HCT116 (cell line): ENCODE results near the gene FMN2. TPM values are rescaled to one million over a fixed set of nuclear protein-coding genes. Genes with fewer than 3 reads are reported as not detected.

Experiments
- ATAC-seq: fragments of 200-7000 bp; cut with Tn5 transposase; 2 replicates; pipeline ENCODE4 v1.9.1; 2020; ENCODE audit warnings: mild to moderate bottlenecking, moderate library complexity
- BruUV-seq: library from RNA; stranded (reverse); fragments of 400-500 nt; replicated peaks from 2 replicates; lab custom pipeline; 2021; lab: Mats Ljungman, UMichigan
- CTCF ChIA-PET: fragments of 300-600 bp; sonication (Branson Sonifier 250); formaldehyde crosslinking; loops from one replicate; lab custom pipeline; 2021; ENCODE audit warnings: antibody characterized with exemption; lab: Charles Lee
- POLR2A ChIA-PET: fragments of 300-600, 350-600 bp; sonication (Branson Sonifier 250); formaldehyde crosslinking; loops from one replicate; lab custom pipeline; 2021; ENCODE audit warnings: antibody characterized with exemption; lab: Charles Lee
- RAD21 ChIA-PET, 2 experiments: fragments of 300-600 bp; sonication (Branson Sonifier 250); formaldehyde crosslinking; loops; one replicate each; lab custom pipeline; 2023; ENCODE audit warnings: low total read pairs in 2 of 2; ENCODE audit not compliant: uncharacterized antibody in 2 of 2, unreplicated experiment in 2 of 2, low non-redundant PET in 1 of 2; lab: Charles Lee
- DNase-seq: peaks from one replicate; pipeline ENCODE4 v3.0.0-alpha.2; 2010; ENCODE audit warnings: low read depth, low spot score
- H2AFZ ChIP-seq: fragments of 200-600 bp; shearing (Covaris generic), sonication (generic); 2 replicates; pipeline ENCODE4 v1.6.1; 2017; ENCODE audit warnings: low read depth, mixed run types, mixed read lengths, antibody characterized with exemption, low read length; ENCODE audit not compliant: poor library complexity, severe bottlenecking
- H3K27ac ChIP-seq: 2 replicates; pipeline ENCODE4 v1.5.1; 2012; ENCODE audit warnings: low read depth, low read length
- H3K27me3 ChIP-seq: fragments of 200-600 bp; sonication (generic); 2 replicates; pipeline ENCODE4 v1.6.1; 2016; ENCODE audit warnings: mixed run types, low read length, mixed read lengths; ENCODE audit not compliant: insufficient read depth
- H3K36me3 ChIP-seq, 2 experiments: fragments of 200-500 bp in 1 of 2; fragments of 200-600 bp in 1 of 2; sonication (Bioruptor generic) in 1 of 2; sonication (generic) in 1 of 2; 2 replicates each; pipeline versions ENCODE4 v1.5.1 to v1.6.1; 2014 to 2016; ENCODE audit warnings: low read length in 2 of 2, inconsistent platforms in 1 of 2, mixed read lengths in 1 of 2, mixed run types in 1 of 2; ENCODE audit not compliant: insufficient read depth in 2 of 2, control insufficient read depth in 1 of 2
- H3K4me1 ChIP-seq, 2 experiments: fragments of 200-600 bp in 1 of 2; sonication (generic) in 1 of 2; 2 replicates each; pipeline versions ENCODE4 v1.5.1 to v1.6.1; 2012 to 2017; ENCODE audit warnings: low read length in 2 of 2, inconsistent platforms in 1 of 2, mild to moderate bottlenecking in 1 of 2, mixed read lengths in 1 of 2, mixed run types in 1 of 2, moderate library complexity in 1 of 2; ENCODE audit not compliant: insufficient read depth in 2 of 2, control insufficient read depth in 1 of 2
- H3K4me2 ChIP-seq: fragments of 200-600 bp; sonication (generic); 2 replicates; pipeline ENCODE4 v1.6.1; 2017; ENCODE audit warnings: mixed run types, low read length, mixed read lengths
- H3K4me3 ChIP-seq, 2 experiments: fragments of 200-600 bp in 1 of 2; sonication (generic) in 1 of 2; replicated peaks in 1 of 2; 2 replicates each; pipeline ENCODE4 v1.5.1; 2011 to 2016; ENCODE audit warnings: low read length in 2 of 2, control low read depth in 1 of 2, low read depth in 1 of 2, mild to moderate bottlenecking in 1 of 2, mixed read lengths in 1 of 2, mixed run types in 1 of 2
- H3K79me2 ChIP-seq: fragments of 200-600 bp; sonication (generic); 2 replicates; pipeline ENCODE4 v1.6.1; 2017; ENCODE audit warnings: mild to moderate bottlenecking, mixed run types, low read length, moderate library complexity, mixed read lengths; ENCODE audit not compliant: insufficient read depth
- H3K9ac ChIP-seq: fragments of 200-600 bp; sonication (generic); 2 replicates; pipeline ENCODE4 v1.6.1; 2016; ENCODE audit warnings: low read length, mixed read lengths
- H3K9me2 ChIP-seq: fragments of 200-600 bp; sonication (generic), shearing (Covaris generic); 2 replicates; pipeline ENCODE4 v1.6.1; 2017; ENCODE audit warnings: mixed run types, mild to moderate bottlenecking, moderate library complexity; ENCODE audit not compliant: insufficient read depth
- H3K9me3 ChIP-seq, 2 experiments: fragments of 200-500 bp in 1 of 2; fragments of 200-600 bp in 1 of 2; sonication (Bioruptor generic) in 1 of 2; sonication (generic) in 1 of 2; 2 replicates each; pipeline ENCODE4 v1.6.1; 2014 to 2017; ENCODE audit warnings: low read length in 2 of 2, mixed read lengths in 2 of 2, inconsistent platforms in 1 of 2, low read depth in 1 of 2, mild to moderate bottlenecking in 1 of 2, mixed run types in 1 of 2, moderate library complexity in 1 of 2; ENCODE audit not compliant: control insufficient read depth in 1 of 2, insufficient read depth in 1 of 2
- H4K20me1 ChIP-seq: fragments of 200-600 bp; sonication (generic), shearing (Covaris generic); 2 replicates; pipeline ENCODE4 v1.6.1; 2017; ENCODE audit warnings: mixed run types, mild to moderate bottlenecking, moderate library complexity; ENCODE audit not compliant: insufficient read depth
- CBX3 ChIP-seq: IDR thresholded peaks from 2 replicates; pipeline ENCODE4 v1.6.1; 2012; ENCODE audit warnings: low read depth
- CEBPB ChIP-seq: IDR thresholded peaks from 2 replicates; pipeline ENCODE4 v1.6.1; 2012; ENCODE audit warnings: low read depth
- ELF1 ChIP-seq: IDR thresholded peaks from 2 replicates; pipeline ENCODE4 v1.6.1; 2012; ENCODE audit warnings: low read depth, borderline replicate concordance
- EZH2 ChIP-seq: fragments of 200-600 bp; sonication (generic); IDR thresholded peaks from 2 replicates; pipeline ENCODE4 v1.6.1; 2017; ENCODE audit warnings: antibody characterized with exemption, mixed run types
- JUND ChIP-seq: IDR thresholded peaks from 2 replicates; pipeline ENCODE4 v1.6.1; 2012
- RAD21 ChIP-seq: IDR thresholded peaks from 2 replicates; pipeline ENCODE4 v1.6.1; 2012; ENCODE audit warnings: low read depth, mild to moderate bottlenecking
- TCF7L2 ChIP-seq: IDR thresholded peaks from 2 replicates; pipeline ENCODE4 v1.7.0; 2011; ENCODE audit warnings: borderline replicate concordance, inconsistent platforms; ENCODE audit not compliant: insufficient read depth, insufficient read length; ENCODE audit errors: extremely low read depth
- YY1 ChIP-seq: IDR thresholded peaks from 2 replicates; pipeline ENCODE4 v1.6.1; 2011; ENCODE audit warnings: low read length, low read depth, moderate library complexity, mild to moderate bottlenecking; ENCODE audit not compliant: insufficient replicate concordance; ENCODE audit errors: extremely low read depth
- ZFX ChIP-seq: fragments of 450-650 bp; IDR thresholded peaks from 2 replicates; pipeline ENCODE4 v1.6.1; 2017
- intact Hi-C: fragments of 100-400 bp; cut with micrococcal nuclease; formaldehyde crosslinking; loops from 2 replicates; pipeline ENCODE4 v1.10.0; 2022
- total RNA-seq: library from RNA; stranded (reverse); gene quantifications from one replicate; pipeline ENCODE4 v1.2.1, GENCODE V29; 2021; ENCODE audit not compliant: unreplicated experiment
- TF ChIP-seq, protein P1 (sequence below): IDR thresholded peaks from 2 replicates; pipeline ENCODE4 v1.6.1; 2012; ENCODE audit warnings: low read depth
- TF ChIP-seq, protein P2 (sequence below): IDR thresholded peaks from 2 replicates; pipeline ENCODE4 v1.6.1; 2011; ENCODE audit warnings: mild to moderate bottlenecking, low read length, moderate library complexity; ENCODE audit not compliant: insufficient replicate concordance; ENCODE audit errors: extremely low read depth

FMN2 gene
- total RNA-seq, 1 experiment from 2014 or later: not detected

DNA sequence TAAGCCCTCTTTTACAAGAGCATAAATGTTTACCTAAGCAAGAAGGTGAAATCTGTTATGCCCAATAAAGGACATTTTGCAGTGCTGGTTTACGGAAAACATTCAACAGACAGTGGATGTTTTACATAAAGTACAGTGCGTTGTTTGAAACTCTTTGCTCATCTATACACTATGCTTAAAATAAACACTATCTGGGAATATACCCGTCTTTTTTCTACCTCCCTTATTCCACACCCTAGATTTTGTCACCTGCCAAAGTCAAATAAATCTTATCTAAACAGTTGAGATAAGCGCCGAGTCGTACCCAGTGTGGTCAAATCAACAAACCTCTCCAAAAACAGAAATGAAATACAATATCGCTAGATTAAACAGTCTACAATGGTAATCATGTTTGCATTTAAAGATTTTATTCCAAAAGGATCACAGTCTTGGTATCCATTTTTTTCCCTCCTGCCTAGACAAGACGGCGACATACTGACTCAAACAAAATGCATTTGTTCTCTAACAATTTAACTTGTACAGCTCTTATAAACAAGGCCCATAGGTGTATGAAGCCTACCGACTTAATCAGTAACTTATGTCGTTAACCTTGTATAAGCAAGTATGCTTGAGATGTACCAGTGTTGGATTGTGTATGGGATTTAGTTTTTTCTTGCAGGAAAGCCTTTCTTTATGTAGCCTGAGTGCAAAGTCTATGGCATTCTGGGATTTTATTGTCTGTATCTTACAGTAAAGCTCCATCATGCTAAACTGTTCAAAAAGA is 189.1 kb downstream of the FMN2 start:
- no peaks in the 10 kb centered on the region for H4K20me1 ChIP-seq
- no TSS peak for BruUV-seq
- RAD21 ChIA-PET: no interaction called here
- CTCF ChIA-PET: no interaction called here
- no peak overlapping the region for H3K4me3 ChIP-seq
- no peak overlapping the region for H3K27ac ChIP-seq
- H3K9ac ChIP-seq: no peak overlapping the region
- POLR2A ChIA-PET: no interaction called here
- H3K36me3 ChIP-seq: no peaks in the 10 kb centered on the region
- no peak overlapping the region for H3K4me2 ChIP-seq
- no peaks in the 10 kb centered on the region for H3K79me2 ChIP-seq
- intact Hi-C loops: no loop called here
- ATAC-seq (no peak), DNase-seq (no peak)
- no peaks in the 10 kb centered on the region for H3K27me3 ChIP-seq
- TF ChIP-seq, protein P1, sequence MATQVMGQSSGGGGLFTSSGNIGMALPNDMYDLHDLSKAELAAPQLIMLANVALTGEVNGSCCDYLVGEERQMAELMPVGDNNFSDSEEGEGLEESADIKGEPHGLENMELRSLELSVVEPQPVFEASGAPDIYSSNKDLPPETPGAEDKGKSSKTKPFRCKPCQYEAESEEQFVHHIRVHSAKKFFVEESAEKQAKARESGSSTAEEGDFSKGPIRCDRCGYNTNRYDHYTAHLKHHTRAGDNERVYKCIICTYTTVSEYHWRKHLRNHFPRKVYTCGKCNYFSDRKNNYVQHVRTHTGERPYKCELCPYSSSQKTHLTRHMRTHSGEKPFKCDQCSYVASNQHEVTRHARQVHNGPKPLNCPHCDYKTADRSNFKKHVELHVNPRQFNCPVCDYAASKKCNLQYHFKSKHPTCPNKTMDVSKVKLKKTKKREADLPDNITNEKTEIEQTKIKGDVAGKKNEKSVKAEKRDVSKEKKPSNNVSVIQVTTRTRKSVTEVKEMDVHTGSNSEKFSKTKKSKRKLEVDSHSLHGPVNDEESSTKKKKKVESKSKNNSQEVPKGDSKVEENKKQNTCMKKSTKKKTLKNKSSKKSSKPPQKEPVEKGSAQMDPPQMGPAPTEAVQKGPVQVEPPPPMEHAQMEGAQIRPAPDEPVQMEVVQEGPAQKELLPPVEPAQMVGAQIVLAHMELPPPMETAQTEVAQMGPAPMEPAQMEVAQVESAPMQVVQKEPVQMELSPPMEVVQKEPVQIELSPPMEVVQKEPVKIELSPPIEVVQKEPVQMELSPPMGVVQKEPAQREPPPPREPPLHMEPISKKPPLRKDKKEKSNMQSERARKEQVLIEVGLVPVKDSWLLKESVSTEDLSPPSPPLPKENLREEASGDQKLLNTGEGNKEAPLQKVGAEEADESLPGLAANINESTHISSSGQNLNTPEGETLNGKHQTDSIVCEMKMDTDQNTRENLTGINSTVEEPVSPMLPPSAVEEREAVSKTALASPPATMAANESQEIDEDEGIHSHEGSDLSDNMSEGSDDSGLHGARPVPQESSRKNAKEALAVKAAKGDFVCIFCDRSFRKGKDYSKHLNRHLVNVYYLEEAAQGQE: no peak
- TF ChIP-seq CEBPB (no peak), ELF1 (no peak), RAD21 (no peak), TCF7L2 (no peak), ZFX (no peak), EZH2 (no peak), JUND (no peak), CBX3 (no peak), YY1 (no peak)
- TF ChIP-seq, protein P2, sequence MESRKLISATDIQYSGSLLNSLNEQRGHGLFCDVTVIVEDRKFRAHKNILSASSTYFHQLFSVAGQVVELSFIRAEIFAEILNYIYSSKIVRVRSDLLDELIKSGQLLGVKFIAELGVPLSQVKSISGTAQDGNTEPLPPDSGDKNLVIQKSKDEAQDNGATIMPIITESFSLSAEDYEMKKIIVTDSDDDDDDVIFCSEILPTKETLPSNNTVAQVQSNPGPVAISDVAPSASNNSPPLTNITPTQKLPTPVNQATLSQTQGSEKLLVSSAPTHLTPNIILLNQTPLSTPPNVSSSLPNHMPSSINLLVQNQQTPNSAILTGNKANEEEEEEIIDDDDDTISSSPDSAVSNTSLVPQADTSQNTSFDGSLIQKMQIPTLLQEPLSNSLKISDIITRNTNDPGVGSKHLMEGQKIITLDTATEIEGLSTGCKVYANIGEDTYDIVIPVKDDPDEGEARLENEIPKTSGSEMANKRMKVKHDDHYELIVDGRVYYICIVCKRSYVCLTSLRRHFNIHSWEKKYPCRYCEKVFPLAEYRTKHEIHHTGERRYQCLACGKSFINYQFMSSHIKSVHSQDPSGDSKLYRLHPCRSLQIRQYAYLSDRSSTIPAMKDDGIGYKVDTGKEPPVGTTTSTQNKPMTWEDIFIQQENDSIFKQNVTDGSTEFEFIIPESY: no peak
- H3K9me3 ChIP-seq: peaks cover 12 to 16% of the 10 kb centered on the region in 2 experiments; a peak in 2 of 4 replicates
- H3K4me1 ChIP-seq: no peaks in the 10 kb centered on the region
- H3K9me2 ChIP-seq: no peaks in the 10 kb centered on the region
- no peak overlapping the region for H2AFZ ChIP-seq
